Lung (tissue), 12 donors: ENCODE results near the gene CROCC. TPM values are rescaled to one million over a fixed set of nuclear protein-coding genes. Genes with fewer than 3 reads are reported as not detected.

Experiments
- ATAC-seq: fragments of 200-7000 bp; cut with Tn5 transposase; one replicate; pipeline ENCODE4 v1.9.1; 2020; ENCODE audit warnings: moderate number of reproducible peaks; ENCODE audit not compliant: insufficient read depth, low FRiP score
- DNase-seq, 3 donors: peaks; one replicate each; pipeline ENCODE4 v3.0.0-alpha.2; 2013 to 2017
- H3K27ac ChIP-seq, 2 donors: one replicate each; pipeline ENCODE4 v1.5.1; 2013; ENCODE audit warnings: mild to moderate bottlenecking in 2 of 2, moderate library complexity in 2 of 2, control low read depth in 1 of 2, inconsistent platforms in 1 of 2, low read depth in 1 of 2, low read length in 1 of 2
- H3K27me3 ChIP-seq, 3 donors: one replicate each; pipeline ENCODE4 v1.5.1; 2013; ENCODE audit warnings: low read length in 2 of 3; ENCODE audit not compliant: control insufficient read depth in 3 of 3, insufficient read depth in 3 of 3
- H3K36me3 ChIP-seq, 4 donors: one replicate each; pipeline ENCODE4 v1.5.1; 2013; ENCODE audit warnings: low read length in 4 of 4, mild to moderate bottlenecking in 1 of 4, moderate library complexity in 1 of 4; ENCODE audit not compliant: control insufficient read depth in 4 of 4, insufficient read depth in 4 of 4
- H3K4me1 ChIP-seq, 5 donors: one replicate each; pipeline ENCODE4 v1.5.1; 2013; ENCODE audit warnings: low read length in 5 of 5, mild to moderate bottlenecking in 2 of 5, moderate library complexity in 1 of 5; ENCODE audit not compliant: control insufficient read depth in 5 of 5, insufficient read depth in 5 of 5
- H3K4me3 ChIP-seq: one replicate; pipeline ENCODE4 v1.5.1; 2013; ENCODE audit warnings: mild to moderate bottlenecking, control low read depth, moderate library complexity
- H3K9ac ChIP-seq, 2 donors: one replicate each; pipeline ENCODE4 v1.5.1; 2013; ENCODE audit warnings: low read length in 2 of 2, control low read depth in 1 of 2; ENCODE audit not compliant: insufficient read depth in 1 of 2
- H3K9me3 ChIP-seq, 4 donors: one replicate each; pipeline ENCODE4 v1.5.1; 2013; ENCODE audit warnings: low read length in 3 of 4, mild to moderate bottlenecking in 1 of 4, moderate library complexity in 1 of 4; ENCODE audit not compliant: control insufficient read depth in 4 of 4, insufficient read depth in 3 of 4
- CTCF ChIP-seq: IDR thresholded peaks from 2 replicates; pipeline ENCODE4 v1.5.1; 2012; ENCODE audit warnings: mild to moderate bottlenecking; ENCODE audit errors: control extremely low read depth, extremely low read depth
- WGBS, 2 donors: extraction: QIAGEN DNeasy Blood & Tissue Kit; methylation state at CpG; one replicate each; pipeline ENCODE4 v1.1.7; 2013; 5-methylcytosine and 5-hydroxymethylcytosine counted together
- polyA plus RNA-seq, 2 donors: library from polyadenylated mRNA; stranded (reverse); fragments of 200-250 nt; gene quantifications; one replicate each; pipeline ENCODE4 v1.2.1, GENCODE V29; 2013
- total RNA-seq, 2 donors: library from RNA; depleted of rRNA in 1 of 2; stranded (reverse); fragments of >200 nt in 1 of 2; gene quantifications; one replicate each; pipeline ENCODE4 v1.2.1, GENCODE V29; 2014 to 2021
- donor health status: control.
- donor health status: control.
- donor health status: Bipolar disorder and iron deficiency.
- donor health status: healthy.
- donor health status: DM: yes; HTN: yes; CAD: no.

CROCC gene
- total and polyA plus RNA-seq, 4 donors = 14.9 to 42.2 (median 28.5) TPM

GRCh38 chr1:16982902-16983301 lies 61.2 kb downstream of the CROCC start:
- H3K4me1 ChIP-seq = peaks cover 0 to 37% (median 9%) of the 10 kb centered on the region in 5 donors
- DNase-seq = no peak
- WGBS, 2 donors = 74 to 84% methylated on average over 11 of the region's 11 CpGs
- peaks cover 0 to 24% (median 4%) of the 10 kb centered on the region in 4 donors for H3K36me3 ChIP-seq
- H3K27ac ChIP-seq = no peak overlapping the region
- no peaks in the 10 kb centered on the region for H3K27me3 ChIP-seq
- no peak overlapping the region for H3K9ac ChIP-seq
- no peak for TF ChIP-seq CTCF
- no peak overlapping the region for H3K4me3 ChIP-seq
- H3K9me3 ChIP-seq = no peaks in the 10 kb centered on the region
- no peak for ATAC-seq

DNA sequence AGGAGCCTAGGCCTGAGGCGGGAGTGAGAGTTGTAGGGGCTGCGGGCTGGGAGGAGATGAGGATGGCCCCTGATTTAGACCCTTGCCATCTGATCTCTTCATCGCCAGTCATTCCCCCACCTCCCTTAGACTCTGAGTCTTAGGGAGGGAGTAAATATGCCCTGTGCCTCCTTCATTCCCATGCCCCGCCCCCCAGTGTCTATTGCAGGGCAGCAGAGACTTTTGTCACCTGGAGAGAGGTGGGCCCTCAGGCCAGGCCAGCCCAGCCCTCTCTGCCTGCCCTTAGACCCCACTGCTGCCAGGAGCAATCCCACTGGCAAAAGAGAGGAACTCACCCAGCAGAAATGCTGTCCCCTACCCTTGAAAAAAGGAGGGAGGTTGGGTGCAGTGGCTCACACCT lies 61.9 kb downstream of the CROCC start:
- Histone ChIP-seq H3K27ac (peak overlapping the region in 1 of 2 donors; percentile 23), H3K36me3 (peaks cover 0 to 28% (median 7%) of the 10 kb centered on the region in 4 donors), H3K27me3 (no peaks in the 10 kb centered on the region), H3K9ac (no peak overlapping the region), H3K4me1 (peaks cover 0 to 29% (median 3%) of the 10 kb centered on the region in 5 donors), H3K9me3 (no peaks in the 10 kb centered on the region), H3K4me3 (no peak overlapping the region)
- DNase-seq (no peak), ATAC-seq (no peak)
- TF ChIP-seq CTCF = no peak
- 93 to 98% methylated on average over 4 of the region's 4 CpGs for WGBS, 2 donors

DNA sequence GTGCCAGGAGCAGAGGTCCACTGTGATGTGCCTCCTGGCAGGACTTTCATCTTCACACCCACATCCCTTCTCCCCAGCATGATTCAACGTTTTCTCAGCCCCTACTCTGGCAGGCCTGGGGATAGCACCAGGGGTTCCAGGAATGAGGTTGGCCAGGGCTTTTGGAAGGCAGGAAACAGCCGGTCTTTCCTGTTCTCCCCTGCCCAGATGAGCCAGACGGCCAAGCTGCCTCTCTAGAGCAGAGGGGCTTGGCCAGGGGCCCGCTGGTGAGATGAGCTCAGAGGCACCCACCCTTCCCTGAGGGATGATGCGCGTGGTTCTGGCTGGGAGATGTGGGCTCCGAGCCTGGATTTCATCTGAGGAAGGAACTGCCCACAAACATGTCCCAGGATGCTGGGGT lies 63.0 kb downstream of the CROCC start:
- peak; percentile 80 to 88 (median 82) for DNase-seq

More for the DNA sequence above, 63.0 kb downstream of the CROCC start:
- Histone ChIP-seq H3K27ac (peak overlapping the region in 1 of 2 donors; percentile 33), H3K4me3 (no peak overlapping the region), H3K27me3 (no peaks in the 10 kb centered on the region), H3K4me1 (peaks cover 0 to 20% (median 0%) of the 10 kb centered on the region in 5 donors), H3K36me3 (peaks cover 0 to 31% (median 9%) of the 10 kb centered on the region in 4 donors), H3K9me3 (no peaks in the 10 kb centered on the region), H3K9ac (no peak overlapping the region)
- no peak for TF ChIP-seq CTCF
- WGBS, 2 donors = 31 to 34% methylated on average over 7 of the region's 7 CpGs
- peak; percentile 65 for ATAC-seq
